HAP-1 (cell line): ENCODE measurements around the gene NRG3.

ENCODE experiments used
- DNase-seq, 2 experiments: peaks; one replicate each; pipeline ENCODE4 v3.0.0-alpha.2; 2016 to 2020; ENCODE audit warnings: low spot score in 2 of 2
- H3K27me3 ChIP-seq: fragments of 250-450 bp; sonication (Bioruptor Pico); 2 replicates; pipeline ENCODE4 v1.5.1; 2020; ENCODE audit warnings: low read depth, mild to moderate bottlenecking, moderate library complexity
- H3K36me3 ChIP-seq: fragments of 250-450 bp; sonication (Bioruptor Pico); replicated peaks from 2 replicates; pipeline ENCODE4 v1.5.1; 2020; ENCODE audit warnings: mild to moderate bottlenecking
- H3K4me1 ChIP-seq: fragments of 250-450 bp; sonication (Bioruptor Pico); 2 replicates; pipeline ENCODE4 v1.5.1; 2020; ENCODE audit warnings: mild to moderate bottlenecking
- H3K4me3 ChIP-seq: fragments of 250-450 bp; sonication (Bioruptor Pico); 2 replicates; pipeline ENCODE4 v1.5.1; 2020; ENCODE audit warnings: mild to moderate bottlenecking, moderate library complexity
- H3K9me3 ChIP-seq: fragments of 250-450 bp; sonication (Bioruptor Pico); 2 replicates; pipeline ENCODE4 v1.5.1; 2020; ENCODE audit warnings: mild to moderate bottlenecking, moderate library complexity
- in situ Hi-C: fragments of 300-500 bp; cut with MboI; formaldehyde crosslinking; loops from 3 replicates; pipeline ENCODE4 v1.14.3; 2020; ENCODE audit warnings: low sequenced_read_pairs, inconsistent platforms, mixed read lengths

The NRG3 gene

GRCh38 chr10:82543631-82544030, 668.6 kb downstream of the NRG3 start:
- no peak for DNase-seq
- in situ Hi-C loops = no loop called here
- H3K36me3 ChIP-seq = no peaks in the 10 kb centered on the region
- H3K27me3 ChIP-seq = no peaks in the 10 kb centered on the region
- H3K4me1 ChIP-seq = no peaks in the 10 kb centered on the region
- no peak overlapping the region for H3K4me3 ChIP-seq
- H3K9me3 ChIP-seq = 0 out of 2 replicates have a peak, but pooled peaks cover 2% of the 10 kb centered on the region

GRCh38 chr10:82544377-82544776, 669.4 kb downstream of the NRG3 start:
- H3K4me1 ChIP-seq = no peaks in the 10 kb centered on the region
- no peaks in the 10 kb centered on the region for H3K36me3 ChIP-seq
- H3K27me3 ChIP-seq = no peaks in the 10 kb centered on the region
- no peak overlapping the region for H3K4me3 ChIP-seq
- 0 out of 2 replicates have a peak, but pooled peaks cover 2% of the 10 kb centered on the region for H3K9me3 ChIP-seq
- DNase-seq = no peak
- in situ Hi-C loops = no loop called here

- no peaks in the 10 kb centered on the region for H3K4me1 ChIP-seq
- no peaks in the 10 kb centered on the region for H3K9me3 ChIP-seq
- H3K4me3 ChIP-seq = no peak overlapping the region
- no peaks in the 10 kb centered on the region for H3K27me3 ChIP-seq
- DNase-seq = no peak
- H3K36me3 ChIP-seq = no peaks in the 10 kb centered on the region
- in situ Hi-C loops = no loop called here
These were observed 676.5 kb downstream of the NRG3 start for GRCh38 chr10:82551506-82551905.

GRCh38 chr10:82552267-82552666, 677.3 kb downstream of the NRG3 start:
- no peaks in the 10 kb centered on the region for H3K27me3 ChIP-seq

GRCh38 chr10:82554381-82554780, 679.4 kb downstream of the NRG3 start:
- H3K9me3 ChIP-seq = no peaks in the 10 kb centered on the region
- H3K27me3 ChIP-seq = no peaks in the 10 kb centered on the region
- H3K4me1 ChIP-seq = no peaks in the 10 kb centered on the region
- H3K36me3 ChIP-seq = no peaks in the 10 kb centered on the region
- DNase-seq = no peak
- in situ Hi-C loops = no loop called here
- H3K4me3 ChIP-seq = no peak overlapping the region

More at GRCh38 chr10:82552267-82552666, 677.3 kb downstream of the NRG3 start:
- no peak for DNase-seq
- in situ Hi-C loops = no loop called here
- Histone ChIP-seq H3K36me3 (no peaks in the 10 kb centered on the region), H3K9me3 (no peaks in the 10 kb centered on the region), H3K4me1 (no peaks in the 10 kb centered on the region), H3K4me3 (no peak overlapping the region)

- no peak for DNase-seq
- H3K9me3 ChIP-seq = no peaks in the 10 kb centered on the region
- H3K4me1 ChIP-seq = no peaks in the 10 kb centered on the region
- no peaks in the 10 kb centered on the region for H3K36me3 ChIP-seq
- H3K4me3 ChIP-seq = no peak overlapping the region
- H3K27me3 ChIP-seq = no peaks in the 10 kb centered on the region
- in situ Hi-C loops = no loop called here
These were observed 683.1 kb downstream of the NRG3 start for GRCh38 chr10:82558014-82558607.

GRCh38 chr10:82564353-82565196, 689.6 kb downstream of the NRG3 start:
- Histone ChIP-seq H3K36me3 (no peaks in the 10 kb centered on the region), H3K4me1 (no peaks in the 10 kb centered on the region), H3K4me3 (no peak overlapping the region), H3K27me3 (no peaks in the 10 kb centered on the region), H3K9me3 (no peaks in the 10 kb centered on the region)
- no peak for DNase-seq
- in situ Hi-C loops = no loop called here

- Histone ChIP-seq H3K27me3 (no peaks in the 10 kb centered on the region), H3K4me1 (no peaks in the 10 kb centered on the region), H3K36me3 (no peaks in the 10 kb centered on the region), H3K4me3 (no peak overlapping the region), H3K9me3 (no peaks in the 10 kb centered on the region)
- in situ Hi-C loops = no loop called here
- DNase-seq = no peak
These were observed 690.2 kb downstream of the NRG3 start for GRCh38 chr10:82565197-82565575.

- Histone ChIP-seq H3K9me3 (no peaks in the 10 kb centered on the region), H3K4me1 (no peaks in the 10 kb centered on the region), H3K27me3 (no peaks in the 10 kb centered on the region), H3K36me3 (no peaks in the 10 kb centered on the region), H3K4me3 (no peak overlapping the region)
- DNase-seq = no peak
- in situ Hi-C loops = no loop called here
These were observed 697.8 kb downstream of the NRG3 start for GRCh38 chr10:82572744-82573143.

- in situ Hi-C loops = no loop called here
- Histone ChIP-seq H3K4me3 (no peak overlapping the region), H3K27me3 (no peaks in the 10 kb centered on the region), H3K4me1 (no peaks in the 10 kb centered on the region), H3K9me3 (no peaks in the 10 kb centered on the region), H3K36me3 (no peaks in the 10 kb centered on the region)
- DNase-seq = no peak
These were observed 699.1 kb downstream of the NRG3 start for GRCh38 chr10:82574081-82574480.

- H3K4me1 ChIP-seq = no peaks in the 10 kb centered on the region
- H3K36me3 ChIP-seq = no peaks in the 10 kb centered on the region
- no peak for DNase-seq
- no peak overlapping the region for H3K4me3 ChIP-seq
- H3K27me3 ChIP-seq = no peaks in the 10 kb centered on the region
- no peaks in the 10 kb centered on the region for H3K9me3 ChIP-seq
- in situ Hi-C loops = no loop called here
These were observed 700.3 kb downstream of the NRG3 start for GRCh38 chr10:82575318-82575717.

- DNase-seq = no peak
- Histone ChIP-seq H3K36me3 (no peaks in the 10 kb centered on the region), H3K27me3 (no peaks in the 10 kb centered on the region), H3K4me1 (no peaks in the 10 kb centered on the region), H3K9me3 (no peaks in the 10 kb centered on the region), H3K4me3 (no peak overlapping the region)
- in situ Hi-C loops = no loop called here
These were observed 701.1 kb downstream of the NRG3 start for GRCh38 chr10:82576093-82576492.

GRCh38 chr10:82581940-82582339, 706.9 kb downstream of the NRG3 start:
- no peaks in the 10 kb centered on the region for H3K36me3 ChIP-seq
- DNase-seq = no peak
- H3K4me3 ChIP-seq = no peak overlapping the region
- in situ Hi-C loops = no loop called here
- H3K27me3 ChIP-seq = no peaks in the 10 kb centered on the region
- no peaks in the 10 kb centered on the region for H3K9me3 ChIP-seq
- no peaks in the 10 kb centered on the region for H3K4me1 ChIP-seq

- no peaks in the 10 kb centered on the region for H3K27me3 ChIP-seq
- H3K4me3 ChIP-seq = no peak overlapping the region
- in situ Hi-C loops = no loop called here
These were observed 716.4 kb downstream of the NRG3 start for GRCh38 chr10:82591421-82591820.

More at GRCh38 chr10:82591421-82591820, 716.4 kb downstream of the NRG3 start:
- H3K4me1 ChIP-seq = no peaks in the 10 kb centered on the region
- no peaks in the 10 kb centered on the region for H3K36me3 ChIP-seq
- DNase-seq = no peak
- no peaks in the 10 kb centered on the region for H3K9me3 ChIP-seq
